ENCODE data around the gene LGALS1. TPM values are rescaled to one million over a fixed set of nuclear protein-coding genes. Genes with fewer than 3 reads are reported as not detected.

Gene LGALS1
- total RNA-seq, 1 experiment from 2014 or later = 32.8 TPM

GRCh38 chr22:37672920-37673455 lies 2.4 kb upstream of the LGALS1 start:
- no peak overlapping the region for H3K27ac Mint-ChIP-seq
- no peak overlapping the region for H4K91ac ChIP-seq (ENCODE audit: insufficient read length, low read depth, low read length)
- no peaks in the 10 kb centered on the region for H3K27me3 ChIP-seq (ENCODE audit: insufficient read depth, low read length)
- no peak for TF ChIP-seq CTCF (conservative IDR thresholded peaks at IDR 0.05)
- H3K4me3 Mint-ChIP-seq = no peak overlapping the region
- no peaks in the 10 kb centered on the region for H3K9me3 Mint-ChIP-seq
- no peak overlapping the region for H2AFZ ChIP-seq (ENCODE audit: low read length)
- no peak overlapping the region for H4K8ac ChIP-seq (replicated peaks; ENCODE audit: insufficient read length, low read depth, low read length)
- peaks cover 6 to 29% of the 10 kb centered on the region in 2 experiments for H3K4me1 Mint-ChIP-seq
- DNase-seq = no peak
- no CpG with 5 or more reads among the region's 11 CpGs for WGBS (ENCODE audit: extremely low coverage, insufficient read length, low lambda C conversion rate)
- H2BK15ac ChIP-seq (ENCODE audit: low read depth, low read length) = no peak overlapping the region; the same call in 1 of the 2 replicates
- H3K79me2 ChIP-seq (ENCODE audit: insufficient read depth, low read length) = no peaks in the 10 kb centered on the region
- no peak overlapping the region for H3K9ac ChIP-seq (ENCODE audit: extremely low read depth, insufficient read length, low read length)
- H3K36me3 Mint-ChIP-seq (ENCODE audit: insufficient read depth in 1 of 3, low read depth in 3 of 3) = peaks cover 0 to 7% (median 0%) of the 10 kb centered on the region in 3 experiments; a peak in 2 of 7 replicates
- H3K23me2 ChIP-seq (ENCODE audit: insufficient read length, low read depth, low read length, poor library complexity, severe bottlenecking) = peaks cover 3% of the 10 kb centered on the region
- no peak overlapping the region for H2BK120ac ChIP-seq (ENCODE audit: low read depth, low read length, poor library complexity, severe bottlenecking)
- H3K23ac ChIP-seq (ENCODE audit: insufficient read length, low read depth, low read length) = no peak overlapping the region
- no peaks in the 10 kb centered on the region for H4K20me1 ChIP-seq (ENCODE audit: control insufficient read depth, insufficient read depth, insufficient read length)
- H3K79me1 ChIP-seq (ENCODE audit: insufficient read depth, low read depth, low read length, poor library complexity, severe bottlenecking) = no peaks in the 10 kb centered on the region
- no peak overlapping the region for H2BK20ac ChIP-seq (ENCODE audit: low read depth, low read length, poor library complexity, severe bottlenecking)
- H3K27ac ChIP-seq (ENCODE audit: insufficient read length, low read depth, low read length) = no peak overlapping the region
- H3K27me3 Mint-ChIP-seq (ENCODE audit: low read depth) = peaks cover 5% of the 10 kb centered on the region
- H3K56ac ChIP-seq (ENCODE audit: insufficient read length, low read depth, low read length) = no peak overlapping the region
- no peak overlapping the region for H2BK5ac ChIP-seq (ENCODE audit: insufficient read length, low read length)
- H3K4ac ChIP-seq (ENCODE audit: low read depth, low read length) = no peak overlapping the region
- H3K9me3 ChIP-seq (ENCODE audit: control insufficient read depth, low read depth, low read length) = no peaks in the 10 kb centered on the region
- no peaks in the 10 kb centered on the region for H3K4me1 ChIP-seq (ENCODE audit: insufficient read depth, low read length)
- no peak overlapping the region for H3K14ac ChIP-seq (ENCODE audit: insufficient read depth, low read length)
- H2AK5ac ChIP-seq (ENCODE audit: insufficient read length, low read length) = no peak overlapping the region
- H3K4me2 ChIP-seq (ENCODE audit: insufficient read depth, insufficient read length, low read length) = no peak overlapping the region
- no peak overlapping the region for H3K18ac ChIP-seq (ENCODE audit: insufficient read length, low read depth, low read length)
- no peak overlapping the region for H2BK12ac ChIP-seq (ENCODE audit: insufficient read length, low read depth, low read length)
- H4K5ac ChIP-seq (ENCODE audit: insufficient read length, low read depth, low read length) = no peak overlapping the region
- no peak overlapping the region for H3T11ph ChIP-seq (ENCODE audit: low read length)
